Gastroesophageal sphincter (tissue), 3 donors: Measurements from ENCODE around the gene KLHL22.

Experiments
- EP300 ChIP-seq: sonication (generic); formaldehyde crosslinking; IDR thresholded peaks from one replicate; pipeline ENCODE4 v1.6.1; 2017; ENCODE audit warnings: antibody characterized with exemption, mild to moderate bottlenecking
- POLR2A ChIP-seq, 2 donors: fragments of 450-650 bp; IDR thresholded peaks; one replicate each; pipeline ENCODE4 v1.6.1; 2017; ENCODE audit warnings: antibody characterized with exemption in 2 of 2, mild to moderate bottlenecking in 2 of 2, moderate library complexity in 1 of 2
- TF ChIP-seq, protein P1 (sequence below), 4 experiments: fragments of 200-600 bp in 2 of 4; fragments of 450-650 bp in 2 of 4; sonication (generic) in 1 of 4; IDR thresholded peaks; one replicate each; pipeline ENCODE4 v1.5.1; 2017 to 2019; ENCODE audit warnings: antibody characterized with exemption in 4 of 4, mild to moderate bottlenecking in 2 of 4, moderate library complexity in 2 of 4

DNA sequence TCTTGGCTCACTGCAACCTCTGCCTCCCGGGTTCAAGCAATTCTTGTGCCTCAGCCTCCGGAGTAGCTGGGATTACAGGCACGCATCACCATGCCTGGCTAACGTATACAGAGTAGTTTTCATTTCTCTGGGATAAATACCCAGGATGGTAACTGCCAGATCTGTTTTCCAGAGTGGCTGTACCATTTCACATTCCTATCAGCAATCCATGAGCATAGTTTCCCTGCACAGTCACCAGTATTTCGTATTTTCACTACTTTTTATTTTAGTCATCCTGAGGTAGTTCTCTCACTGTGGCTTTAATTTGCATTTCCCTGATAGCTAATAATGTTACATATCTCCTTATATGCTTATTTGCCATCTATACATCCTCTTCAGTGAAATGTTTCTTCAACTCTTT, 47.0 kb downstream of the KLHL22 start:
- TF ChIP-seq, protein P1, sequence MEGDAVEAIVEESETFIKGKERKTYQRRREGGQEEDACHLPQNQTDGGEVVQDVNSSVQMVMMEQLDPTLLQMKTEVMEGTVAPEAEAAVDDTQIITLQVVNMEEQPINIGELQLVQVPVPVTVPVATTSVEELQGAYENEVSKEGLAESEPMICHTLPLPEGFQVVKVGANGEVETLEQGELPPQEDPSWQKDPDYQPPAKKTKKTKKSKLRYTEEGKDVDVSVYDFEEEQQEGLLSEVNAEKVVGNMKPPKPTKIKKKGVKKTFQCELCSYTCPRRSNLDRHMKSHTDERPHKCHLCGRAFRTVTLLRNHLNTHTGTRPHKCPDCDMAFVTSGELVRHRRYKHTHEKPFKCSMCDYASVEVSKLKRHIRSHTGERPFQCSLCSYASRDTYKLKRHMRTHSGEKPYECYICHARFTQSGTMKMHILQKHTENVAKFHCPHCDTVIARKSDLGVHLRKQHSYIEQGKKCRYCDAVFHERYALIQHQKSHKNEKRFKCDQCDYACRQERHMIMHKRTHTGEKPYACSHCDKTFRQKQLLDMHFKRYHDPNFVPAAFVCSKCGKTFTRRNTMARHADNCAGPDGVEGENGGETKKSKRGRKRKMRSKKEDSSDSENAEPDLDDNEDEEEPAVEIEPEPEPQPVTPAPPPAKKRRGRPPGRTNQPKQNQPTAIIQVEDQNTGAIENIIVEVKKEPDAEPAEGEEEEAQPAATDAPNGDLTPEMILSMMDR (IDR thresholded peaks at IDR 0.05): no peak
- TF ChIP-seq POLR2A (IDR thresholded peaks at IDR 0.05) (no peak), EP300 (no peak)
